Measurements from ENCODE around the gene SET. TPM values are rescaled to one million over a fixed set of nuclear protein-coding genes. Genes with fewer than 3 reads are reported as not detected.

Gene SET
- total RNA-seq, 4 donors from 2014 or later: 102 to 191 (median 170) TPM

GRCh38 chr9:128707446-128707845, 18.4 kb downstream of the SET start:
- Histone ChIP-seq H3K36me3 (no peaks in the 10 kb centered on the region), H3K4me3 (no peak overlapping the region), H3K27ac (no peak overlapping the region), H3K27me3 (no peaks in the 10 kb centered on the region), H3K9me3 (no peaks in the 10 kb centered on the region), H3K4me1 (peaks cover 0 to 7% of the 10 kb centered on the region in 2 donors)
- in situ Hi-C loops (cut with MboI; ENCODE audit: low sequenced_read_pairs in 4 of 4) (no loop called here), intact Hi-C loops (cut with DNase I; ENCODE audit: low total_unique reads) (no loop called here)
- DNase-seq: no peak
- no peak for ATAC-seq
- TF ChIP-seq CTCF (IDR thresholded peaks at IDR 0.05 in 4 of 5, conservative IDR thresholded peaks at IDR 0.05 in 1 of 5) (no peak), POLR2A (IDR thresholded peaks at IDR 0.05) (no peak)

- no peaks in the 10 kb centered on the region for H3K36me3 ChIP-seq
- no peak for TF ChIP-seq POLR2A (IDR thresholded peaks at IDR 0.05)
- TF ChIP-seq CTCF (IDR thresholded peaks at IDR 0.05 in 4 of 5, conservative IDR thresholded peaks at IDR 0.05 in 1 of 5): no peak
- in situ Hi-C loops (cut with MboI; ENCODE audit: low sequenced_read_pairs in 4 of 4) (no loop called here), intact Hi-C loops (cut with DNase I; ENCODE audit: low total_unique reads) (no loop called here)
- H3K27me3 ChIP-seq: no peaks in the 10 kb centered on the region
- no peaks in the 10 kb centered on the region for H3K4me1 ChIP-seq
- no peak for DNase-seq
- no peaks in the 10 kb centered on the region for H3K9me3 ChIP-seq
- H3K27ac ChIP-seq: no peak overlapping the region
- ATAC-seq: no peak
- H3K4me3 ChIP-seq: no peak overlapping the region
These were observed 23.7 kb downstream of the SET start for GRCh38 chr9:128712451-128713410.

GRCh38 chr9:128713411-128713780, 24.4 kb downstream of the SET start:
- H3K9me3 ChIP-seq: no peaks in the 10 kb centered on the region
- ATAC-seq (no peak), DNase-seq (no peak)
- H3K4me1 ChIP-seq: no peaks in the 10 kb centered on the region
- intact Hi-C loops (cut with DNase I; ENCODE audit: low total_unique reads) (no loop called here), in situ Hi-C loops (cut with MboI; ENCODE audit: low sequenced_read_pairs in 4 of 4) (no loop called here)
- no peaks in the 10 kb centered on the region for H3K36me3 ChIP-seq
- no peak overlapping the region for H3K27ac ChIP-seq
- H3K4me3 ChIP-seq: no peak overlapping the region
- H3K27me3 ChIP-seq: no peaks in the 10 kb centered on the region
- TF ChIP-seq CTCF (IDR thresholded peaks at IDR 0.05 in 4 of 5, conservative IDR thresholded peaks at IDR 0.05 in 1 of 5) (no peak), POLR2A (IDR thresholded peaks at IDR 0.05) (no peak)

GRCh38 chr9:128713941-128714573, 25.0 kb downstream of the SET start:
- Histone ChIP-seq H3K27ac (no peak overlapping the region), H3K4me1 (no peaks in the 10 kb centered on the region), H3K36me3 (no peaks in the 10 kb centered on the region), H3K4me3 (no peak overlapping the region), H3K27me3 (no peaks in the 10 kb centered on the region), H3K9me3 (no peaks in the 10 kb centered on the region)
- no peak for ATAC-seq
- TF ChIP-seq CTCF (IDR thresholded peaks at IDR 0.05 in 4 of 5, conservative IDR thresholded peaks at IDR 0.05 in 1 of 5): no peak
- TF ChIP-seq POLR2A (IDR thresholded peaks at IDR 0.05): no peak
- intact Hi-C loops (cut with DNase I; ENCODE audit: low total_unique reads): no loop called here
- no peak for DNase-seq
- in situ Hi-C loops (cut with MboI; ENCODE audit: low sequenced_read_pairs in 4 of 4): no loop called here
